Fibroblast of villous mesenchyme (primary cell): Measurements from ENCODE around the gene RASSF10. TPM values are rescaled to one million over a fixed set of nuclear protein-coding genes. Genes with fewer than 3 reads are reported as not detected.

Experiments
- DNase-seq: peaks from one replicate; pipeline ENCODE4 v3.0.0-alpha.2; 2010; ENCODE audit warnings: low read depth
- H3K4me3 ChIP-seq: 2 replicates; pipeline ENCODE4 v1.5.1; 2011; ENCODE audit warnings: low read depth, mild to moderate bottlenecking, low read length
- CTCF ChIP-seq: IDR thresholded peaks from 2 replicates; pipeline ENCODE4 v1.5.1; 2012; ENCODE audit warnings: low read depth, mild to moderate bottlenecking, low read length; ENCODE audit not compliant: insufficient read depth
- total RNA-seq: library from RNA; depleted of rRNA; stranded (reverse); fragments of >200 nt; gene quantifications from 2 replicates; pipeline ENCODE4 v1.2.3, GENCODE V29; 2012

Gene RASSF10
- total RNA-seq, 1 donor, result not detected

DNA sequence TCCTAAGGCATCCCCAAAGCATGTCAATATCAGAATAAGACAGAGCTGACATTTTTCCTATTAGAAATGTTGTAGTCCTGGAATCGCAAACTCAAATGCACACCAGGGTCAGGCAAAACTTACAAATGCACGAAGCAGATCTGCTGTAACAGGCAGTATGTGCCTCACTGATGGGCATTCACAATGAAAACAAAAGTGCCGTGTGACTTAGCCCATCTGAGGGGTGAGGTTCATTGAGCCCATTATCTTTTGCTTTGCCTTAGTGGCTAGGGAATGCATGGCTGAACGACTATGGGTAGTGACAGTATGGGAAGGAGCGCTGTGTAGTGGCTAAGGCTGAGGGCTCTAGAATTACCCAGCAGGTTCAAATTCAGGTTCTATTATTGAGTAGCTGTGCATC, 43.1 kb upstream of the RASSF10 start:
- DNase-seq, result no peak

DNA sequence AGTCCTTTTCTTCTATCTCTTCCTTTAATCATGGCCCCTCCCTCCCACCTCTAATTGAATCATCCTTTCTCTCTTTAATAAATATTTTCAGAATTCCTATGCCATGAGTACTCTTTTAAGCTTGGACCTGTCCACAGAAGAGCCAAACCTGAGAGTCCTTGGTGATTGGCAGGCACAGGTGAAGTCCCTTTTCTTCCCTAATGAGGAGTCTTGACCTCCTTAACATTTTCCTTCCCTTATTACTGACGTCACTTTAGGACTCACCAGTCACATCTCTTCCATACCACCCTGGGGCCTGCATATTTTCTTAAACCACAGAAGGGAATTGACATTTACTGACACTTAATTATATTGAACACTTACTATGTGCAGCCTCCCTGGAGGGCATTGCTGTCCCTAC, 41.0 kb upstream of the RASSF10 start:
- H3K4me3 ChIP-seq, result no peak overlapping the region
- no peak for DNase-seq
- no peak for TF ChIP-seq CTCF

More for the DNA sequence above, 43.1 kb upstream of the RASSF10 start:
- no peak overlapping the region for H3K4me3 ChIP-seq
- TF ChIP-seq CTCF, result no peak

DNA sequence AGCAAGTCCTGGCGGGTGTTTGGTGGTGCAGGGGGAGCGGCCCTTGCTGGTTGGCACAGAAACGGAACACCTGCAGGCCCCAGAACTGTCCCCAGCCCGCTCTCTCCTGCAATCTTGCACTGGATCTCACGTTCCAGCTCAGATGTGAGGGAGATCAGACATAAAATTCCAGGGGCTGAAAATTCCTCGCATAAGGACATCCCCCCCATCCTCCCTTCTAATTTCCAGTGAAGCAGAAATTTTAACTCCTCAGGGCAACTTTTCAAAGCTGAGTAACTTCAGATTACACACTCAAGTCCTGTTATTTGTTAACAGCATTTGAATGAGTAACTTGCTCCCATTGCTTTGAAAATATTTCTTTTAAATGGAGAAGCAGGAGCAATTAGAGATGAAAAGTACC, 40.3 kb upstream of the RASSF10 start:
- H3K4me3 ChIP-seq, result no peak overlapping the region
- DNase-seq, result no peak
- TF ChIP-seq CTCF, result no peak

DNA sequence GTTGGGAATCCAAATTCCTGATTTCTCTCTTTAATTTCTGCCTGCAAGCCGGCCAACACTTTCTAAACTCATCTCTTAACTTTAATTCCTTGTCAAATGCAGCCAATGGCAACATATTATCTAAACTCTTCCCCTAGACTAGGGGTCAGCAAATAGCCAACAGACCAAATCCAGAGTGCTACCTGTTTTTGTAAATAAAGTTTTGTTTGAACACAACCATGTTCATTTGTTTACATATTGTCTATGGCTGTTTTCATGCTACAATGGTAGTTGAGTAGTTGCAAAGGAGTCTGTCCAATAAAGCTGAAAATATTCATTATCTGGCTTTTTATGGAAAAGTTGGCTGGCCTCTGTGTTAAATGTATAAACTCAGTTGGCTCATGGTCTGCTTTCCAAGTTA, 37.2 kb upstream of the RASSF10 start:
- DNase-seq, result no peak
- no peak overlapping the region for H3K4me3 ChIP-seq
- no peak for TF ChIP-seq CTCF

- no peak for TF ChIP-seq CTCF
- DNase-seq, result no peak
- no peak overlapping the region for H3K4me3 ChIP-seq
Observed at GRCh38 chr11:12973528-12974181, 35.5 kb upstream of the RASSF10 start.

GRCh38 chr11:12975195-12975594, 33.9 kb upstream of the RASSF10 start:
- no peak overlapping the region for H3K4me3 ChIP-seq
- no peak for DNase-seq
- TF ChIP-seq CTCF, result no peak
